ENCODE data around the gene FTSJ1. TPM values are rescaled to one million over a fixed set of nuclear protein-coding genes. Genes with fewer than 3 reads are reported as not detected.

The FTSJ1 gene
- total RNA-seq, 2 donors from 2014 or later = 36.6 to 43.3 TPM

DNA sequence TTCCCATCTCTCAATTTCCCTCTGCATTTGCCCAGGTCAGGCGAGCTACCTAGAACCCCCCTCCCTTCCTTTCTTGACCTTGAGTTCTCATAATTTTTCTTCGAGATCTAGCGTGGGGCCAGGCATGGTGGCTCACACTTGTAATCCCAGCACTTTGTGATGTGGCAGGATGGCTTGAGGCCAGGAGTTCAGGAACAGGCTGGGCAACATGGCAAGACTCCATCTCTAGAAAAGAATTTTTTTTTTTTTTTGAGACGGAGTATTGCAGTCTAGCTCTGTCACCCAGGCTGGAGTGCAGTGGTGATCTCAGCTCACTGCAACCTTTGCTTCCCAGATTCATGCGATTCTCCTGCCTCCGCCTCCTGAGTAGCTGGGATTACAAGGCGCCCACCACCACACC, 28.3 kb downstream of the FTSJ1 start:
- H3K36me3 ChIP-seq = no peaks in the 10 kb centered on the region
- no peaks in the 10 kb centered on the region for H3K27me3 ChIP-seq
- no peak overlapping the region for H3K27ac ChIP-seq
- H3K4me1 ChIP-seq = peaks cover 0 to 4% of the 10 kb centered on the region in 2 donors
- H3K9me3 ChIP-seq = no peaks in the 10 kb centered on the region
- no peak for DNase-seq (ENCODE audit: low spot score)
- no peak overlapping the region for H3K4me3 ChIP-seq
- TF ChIP-seq CTCF (IDR thresholded peaks at IDR 0.05) = no peak

DNA sequence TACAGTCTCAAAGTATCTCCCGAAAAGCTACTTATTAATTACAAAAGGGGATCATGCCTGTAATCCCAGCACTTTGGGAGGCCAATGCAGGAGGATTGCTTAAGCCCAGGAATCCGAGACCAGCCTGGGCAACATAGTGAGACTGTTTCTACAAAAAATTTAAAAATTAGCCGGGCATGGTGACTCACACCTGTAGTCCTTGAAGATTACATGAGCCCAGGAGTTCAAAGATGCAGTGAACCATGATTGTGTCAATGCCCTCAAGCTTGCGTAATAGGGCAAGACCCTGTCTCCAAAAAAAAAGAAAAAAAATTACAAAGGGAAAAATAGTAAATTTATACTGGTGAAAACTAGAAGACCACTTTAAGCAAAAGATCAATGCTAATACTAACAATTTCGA, 29.5 kb downstream of the FTSJ1 start:
- H3K27ac ChIP-seq = no peak overlapping the region
- H3K4me3 ChIP-seq = no peak overlapping the region
- H3K4me1 ChIP-seq = peaks cover 0 to 9% of the 10 kb centered on the region in 2 donors
- no peak for DNase-seq (ENCODE audit: low spot score)
- no peak for TF ChIP-seq CTCF (IDR thresholded peaks at IDR 0.05)
- no peaks in the 10 kb centered on the region for H3K36me3 ChIP-seq
- H3K27me3 ChIP-seq = no peaks in the 10 kb centered on the region
- H3K9me3 ChIP-seq = no peaks in the 10 kb centered on the region

DNA sequence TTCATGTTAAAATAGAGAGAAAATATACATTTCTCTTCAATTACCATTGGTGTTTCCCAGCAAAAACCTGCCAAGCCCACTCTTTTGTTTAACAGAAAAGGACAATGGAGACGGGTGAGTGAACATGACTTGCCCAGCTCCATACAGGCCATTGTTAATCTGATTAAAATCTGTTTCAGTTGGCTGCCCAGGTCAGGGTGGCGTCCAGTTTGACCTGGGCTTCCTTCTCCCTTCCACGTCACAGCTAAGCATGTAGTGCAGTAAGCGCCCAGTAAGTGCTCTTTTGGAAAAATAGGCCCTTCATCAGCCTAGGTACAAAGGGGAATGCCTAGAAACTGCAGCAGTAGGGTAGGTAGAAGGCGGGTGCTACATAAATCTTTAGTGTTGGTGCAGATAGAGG, 31.2 kb downstream of the FTSJ1 start:
- Histone ChIP-seq H3K9me3 (no peaks in the 10 kb centered on the region), H3K36me3 (no peaks in the 10 kb centered on the region), H3K27ac (no peak overlapping the region), H3K4me1 (peaks cover 0 to 9% of the 10 kb centered on the region in 2 donors), H3K27me3 (no peaks in the 10 kb centered on the region), H3K4me3 (no peak overlapping the region)
- no peak for DNase-seq (ENCODE audit: low spot score)
- no peak for TF ChIP-seq CTCF (IDR thresholded peaks at IDR 0.05)

DNA sequence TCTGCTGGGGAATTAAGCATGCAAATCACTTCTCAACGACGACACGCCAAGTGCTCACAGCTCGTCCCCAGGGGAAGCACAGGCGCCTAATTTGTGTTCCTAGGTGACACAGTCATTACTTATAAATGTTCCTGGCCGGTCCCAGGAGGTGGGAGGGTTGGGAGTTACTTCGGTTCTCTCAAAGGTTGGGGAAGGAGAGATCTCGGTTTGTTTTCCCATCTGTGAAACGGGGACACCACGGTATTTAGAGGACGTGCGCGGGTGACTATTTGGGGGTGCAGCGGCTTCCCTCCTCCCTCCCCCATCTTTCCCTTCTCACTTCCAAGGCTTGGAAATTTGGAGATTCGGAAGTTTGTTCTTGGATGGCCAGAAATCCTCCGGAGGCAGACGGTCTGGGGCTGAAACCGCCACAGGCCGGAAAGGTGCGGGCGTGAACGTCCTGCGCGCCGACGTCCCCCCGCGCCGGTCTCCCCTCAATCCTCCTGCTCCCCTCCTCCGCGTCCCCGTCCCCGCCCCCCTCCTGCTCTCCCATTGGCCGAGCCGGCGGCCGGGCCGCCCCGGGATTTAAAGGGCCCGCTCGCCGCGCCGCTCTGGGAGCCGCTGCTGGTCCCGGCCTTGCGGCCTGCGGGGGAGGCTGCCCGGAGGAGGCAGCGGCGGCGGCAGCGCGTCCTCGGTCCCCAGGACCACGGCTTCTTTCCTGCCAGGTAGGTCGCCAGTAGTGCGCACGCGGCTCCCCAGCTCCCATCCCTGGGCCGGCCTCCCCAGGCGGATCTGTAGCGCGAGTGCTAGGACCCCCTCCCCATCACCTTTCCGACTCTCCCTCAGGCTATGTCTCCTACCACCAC, 32.6 kb downstream of the FTSJ1 start, which contains the start of gene PORCN:
Gene PORCN (plus strand): TSS at position 593 of the 845 bp plus-strand sequence. CDS start 829 bp downstream, outside the sequence.
- TF ChIP-seq CTCF (IDR thresholded peaks at IDR 0.05) = no peak
- no peaks in the 10 kb centered on the region for H3K36me3 ChIP-seq
- H3K27me3 ChIP-seq = no peaks in the 10 kb centered on the region
- peak; percentile 79 for DNase-seq (ENCODE audit: low spot score)
- H3K9me3 ChIP-seq = no peaks in the 10 kb centered on the region
- peaks cover 0 to 9% of the 10 kb centered on the region in 2 donors for H3K4me1 ChIP-seq
- H3K27ac ChIP-seq = peak within 1 kb of the TSS; percentile 83
- peak within 1 kb of the TSS; percentile 60 to 72 for H3K4me3 ChIP-seq

GRCh38 chrX:48509245-48509590, 33.2 kb downstream of the FTSJ1 start:
- Histone ChIP-seq H3K27ac (peak overlapping the region; percentile 83), H3K4me1 (peaks cover 0 to 9% of the 10 kb centered on the region in 2 donors), H3K36me3 (no peaks in the 10 kb centered on the region), H3K27me3 (no peaks in the 10 kb centered on the region), H3K4me3 (peak overlapping the region; percentile 60 to 72), H3K9me3 (no peaks in the 10 kb centered on the region)
- no peak for TF ChIP-seq CTCF (IDR thresholded peaks at IDR 0.05)
- no peak for DNase-seq (ENCODE audit: low spot score)
